C4-2B (cell line): ENCODE results near the gene NEGR1.

Source experiments
- ZFX ChIP-seq: fragments of 450-650 bp; IDR thresholded peaks from 2 replicates; pipeline ENCODE4 v1.6.1; 2017
- TF ChIP-seq, protein P1 (sequence below): fragments of 450-650 bp; conservative IDR thresholded peaks from 2 replicates; pipeline ENCODE4 v1.5.1; 2017; ENCODE audit warnings: mild to moderate bottlenecking

DNA sequence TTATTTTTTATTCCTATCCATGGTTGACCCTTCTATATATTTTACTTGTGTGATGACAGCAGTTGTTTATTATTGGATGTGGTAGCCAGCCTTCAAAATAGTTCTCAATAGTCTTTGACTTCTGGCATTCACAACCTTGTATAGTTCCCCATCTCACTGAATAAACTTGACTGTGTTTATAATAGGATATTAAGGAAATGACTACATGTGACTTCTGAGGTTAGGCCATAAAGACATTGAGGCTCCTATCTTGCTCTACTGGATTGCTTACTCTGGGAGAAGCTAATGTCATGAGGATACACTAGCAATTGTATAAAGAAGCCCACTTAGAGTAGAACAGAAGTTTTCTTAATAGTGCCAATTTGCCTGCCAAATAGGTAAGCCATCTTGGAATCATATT lies 231.8 kb downstream of the NEGR1 start:
- TF ChIP-seq, protein P1, sequence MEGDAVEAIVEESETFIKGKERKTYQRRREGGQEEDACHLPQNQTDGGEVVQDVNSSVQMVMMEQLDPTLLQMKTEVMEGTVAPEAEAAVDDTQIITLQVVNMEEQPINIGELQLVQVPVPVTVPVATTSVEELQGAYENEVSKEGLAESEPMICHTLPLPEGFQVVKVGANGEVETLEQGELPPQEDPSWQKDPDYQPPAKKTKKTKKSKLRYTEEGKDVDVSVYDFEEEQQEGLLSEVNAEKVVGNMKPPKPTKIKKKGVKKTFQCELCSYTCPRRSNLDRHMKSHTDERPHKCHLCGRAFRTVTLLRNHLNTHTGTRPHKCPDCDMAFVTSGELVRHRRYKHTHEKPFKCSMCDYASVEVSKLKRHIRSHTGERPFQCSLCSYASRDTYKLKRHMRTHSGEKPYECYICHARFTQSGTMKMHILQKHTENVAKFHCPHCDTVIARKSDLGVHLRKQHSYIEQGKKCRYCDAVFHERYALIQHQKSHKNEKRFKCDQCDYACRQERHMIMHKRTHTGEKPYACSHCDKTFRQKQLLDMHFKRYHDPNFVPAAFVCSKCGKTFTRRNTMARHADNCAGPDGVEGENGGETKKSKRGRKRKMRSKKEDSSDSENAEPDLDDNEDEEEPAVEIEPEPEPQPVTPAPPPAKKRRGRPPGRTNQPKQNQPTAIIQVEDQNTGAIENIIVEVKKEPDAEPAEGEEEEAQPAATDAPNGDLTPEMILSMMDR: no peak
- no peak for TF ChIP-seq ZFX
